HCT116 (cell line): ENCODE measurements around the gene GPRC5A.

Experiments used
- SP1 ChIP-seq: IDR thresholded peaks from 2 replicates; pipeline ENCODE4 v1.6.1; 2012; ENCODE audit warnings: low read depth
- TF ChIP-seq, protein P1 (sequence below), 3 experiments: fragments of 200-600 bp in 1 of 3; sonication (generic) in 1 of 3; IDR thresholded peaks in 2 of 3; conservative IDR thresholded peaks in 1 of 3; 2 replicates each; pipeline ENCODE4 v1.5.1; 2012 to 2017; ENCODE audit warnings: low read depth in 2 of 3, low read length in 2 of 3, antibody characterized with exemption in 1 of 3, borderline replicate concordance in 1 of 3, control low read depth in 1 of 3, mild to moderate bottlenecking in 1 of 3, mixed read lengths in 1 of 3, mixed run types in 1 of 3, moderate library complexity in 1 of 3; ENCODE audit not compliant: insufficient read depth in 1 of 3

DNA sequence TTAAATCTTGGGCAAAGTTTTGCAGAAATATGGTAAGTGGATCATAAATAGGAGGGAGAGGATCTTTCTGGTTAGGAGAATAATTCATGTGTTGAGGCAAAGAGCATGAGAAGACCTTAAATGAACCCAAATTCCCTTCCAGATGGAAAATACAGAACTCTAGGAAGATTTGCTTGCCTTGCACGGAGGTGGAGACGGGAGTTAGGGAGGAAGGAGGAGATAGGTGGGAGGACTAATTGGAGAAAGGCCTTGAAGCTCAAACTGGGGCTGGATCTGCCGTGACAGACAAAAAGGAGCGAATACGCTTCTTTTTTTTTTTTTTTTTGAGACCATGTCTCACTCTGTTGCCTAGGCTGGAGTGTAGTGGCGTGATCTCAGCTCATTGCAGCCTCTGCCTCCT lies 5.9 kb downstream of the GPRC5A start:
- TF ChIP-seq, protein P1, sequence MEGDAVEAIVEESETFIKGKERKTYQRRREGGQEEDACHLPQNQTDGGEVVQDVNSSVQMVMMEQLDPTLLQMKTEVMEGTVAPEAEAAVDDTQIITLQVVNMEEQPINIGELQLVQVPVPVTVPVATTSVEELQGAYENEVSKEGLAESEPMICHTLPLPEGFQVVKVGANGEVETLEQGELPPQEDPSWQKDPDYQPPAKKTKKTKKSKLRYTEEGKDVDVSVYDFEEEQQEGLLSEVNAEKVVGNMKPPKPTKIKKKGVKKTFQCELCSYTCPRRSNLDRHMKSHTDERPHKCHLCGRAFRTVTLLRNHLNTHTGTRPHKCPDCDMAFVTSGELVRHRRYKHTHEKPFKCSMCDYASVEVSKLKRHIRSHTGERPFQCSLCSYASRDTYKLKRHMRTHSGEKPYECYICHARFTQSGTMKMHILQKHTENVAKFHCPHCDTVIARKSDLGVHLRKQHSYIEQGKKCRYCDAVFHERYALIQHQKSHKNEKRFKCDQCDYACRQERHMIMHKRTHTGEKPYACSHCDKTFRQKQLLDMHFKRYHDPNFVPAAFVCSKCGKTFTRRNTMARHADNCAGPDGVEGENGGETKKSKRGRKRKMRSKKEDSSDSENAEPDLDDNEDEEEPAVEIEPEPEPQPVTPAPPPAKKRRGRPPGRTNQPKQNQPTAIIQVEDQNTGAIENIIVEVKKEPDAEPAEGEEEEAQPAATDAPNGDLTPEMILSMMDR (IDR thresholded peaks at IDR 0.05 in 2 of 3, conservative IDR thresholded peaks at IDR 0.05 in 1 of 3; ENCODE audit: borderline replicate concordance in 1 of 3, insufficient read depth in 1 of 3, low read depth in 2 of 3, low read length in 2 of 3) = no peak
- no peak for TF ChIP-seq SP1
